Natural killer cell treated with Interleukin-12 subunit alpha and Interleukin-12 subunit beta and Interleukin-15 and Interleukin-18, amount 100 ng/mL, for 72 hours (primary cell): ENCODE results near the gene BLTP3B. TPM values are rescaled to one million over a fixed set of nuclear protein-coding genes. Genes with fewer than 3 reads are reported as not detected.

Source experiments
- ATAC-seq, 2 donors: fragments of 150-1000 bp; cut with Tn5 transposase in 1 of 2; sonication (Bioruptor Pico), chemical (Tn5 transposase) in 1 of 2; 2 replicates each; pipeline ENCODE4 v1.10.0; 2021
- DNase-seq: peaks from one replicate; pipeline ENCODE4 v3.0.0; 2022; ENCODE audit warnings: low spot score
- H3K27ac Mint-ChIP-seq, 2 donors: 1 replicate in 1 of 2; 2 replicates in 1 of 2; pipeline ENCODE4 v1.8.0; 2022; ENCODE audit warnings: mixed read lengths in 2 of 2, mild to moderate bottlenecking in 1 of 2, moderate library complexity in 1 of 2
- H3K27me3 Mint-ChIP-seq, 2 donors: 1 replicate in 1 of 2; 2 replicates in 1 of 2; pipeline ENCODE4 v1.8.0; 2022; ENCODE audit warnings: mixed read lengths in 2 of 2
- H3K36me3 Mint-ChIP-seq: one replicate; pipeline ENCODE4 v1.8.0; 2022; ENCODE audit warnings: mixed read lengths
- H3K4me1 Mint-ChIP-seq, 2 donors: 1 replicate in 1 of 2; 2 replicates in 1 of 2; pipeline ENCODE4 v1.8.0; 2022; ENCODE audit warnings: low read depth in 2 of 2, mixed read lengths in 2 of 2, mild to moderate bottlenecking in 1 of 2
- H3K4me3 Mint-ChIP-seq: one replicate; pipeline ENCODE4 v1.8.0; 2022; ENCODE audit warnings: mixed read lengths
- H3K9me3 Mint-ChIP-seq: 2 replicates; pipeline ENCODE4 v1.8.0; 2022; ENCODE audit warnings: mixed read lengths
- total RNA-seq, 2 donors: library from RNA; stranded (reverse); gene quantifications; one replicate each; pipeline ENCODE4 v1.2.3, GENCODE V29; 2022

Gene BLTP3B
- total RNA-seq, 2 donors from 2014 or later = 34.2 to 44.6 TPM

- Mint-ChIP-seq H3K4me3 (no peak overlapping the region), H3K4me1 (peaks cover 6 to 7% of the 10 kb centered on the region in 2 donors), H3K9me3 (no peaks in the 10 kb centered on the region), H3K27ac (no peak overlapping the region), H3K36me3 (no peaks in the 10 kb centered on the region), H3K27me3 (no peaks in the 10 kb centered on the region)
- peak; percentile 79 for DNase-seq
- ATAC-seq = peak; percentile 71 to 74
These were observed 12.0 kb upstream of the BLTP3B start for GRCh38 chr12:100154474-100155247.

GRCh38 chr12:100153131-100153530, 10.5 kb upstream of the BLTP3B start:
- no peaks in the 10 kb centered on the region for H3K36me3 Mint-ChIP-seq
- H3K27ac Mint-ChIP-seq = no peak overlapping the region
- no peak for DNase-seq
- ATAC-seq = no peak
- peaks cover 6 to 7% of the 10 kb centered on the region in 2 donors for H3K4me1 Mint-ChIP-seq
- no peaks in the 10 kb centered on the region for H3K9me3 Mint-ChIP-seq
- H3K4me3 Mint-ChIP-seq = no peak overlapping the region
- H3K27me3 Mint-ChIP-seq = no peaks in the 10 kb centered on the region

GRCh38 chr12:100151769-100152168, 9.1 kb upstream of the BLTP3B start:
- ATAC-seq = no peak
- Mint-ChIP-seq H3K4me3 (no peak overlapping the region), H3K36me3 (no peaks in the 10 kb centered on the region), H3K4me1 (peaks cover 6 to 7% of the 10 kb centered on the region in 2 donors), H3K27ac (no peak overlapping the region), H3K27me3 (no peaks in the 10 kb centered on the region), H3K9me3 (no peaks in the 10 kb centered on the region)
- no peak for DNase-seq

- no peak for DNase-seq
- Mint-ChIP-seq H3K4me1 (peaks cover 14% of the 10 kb centered on the region in 2 donors), H3K27ac (no peak overlapping the region), H3K27me3 (no peaks in the 10 kb centered on the region), H3K9me3 (no peaks in the 10 kb centered on the region), H3K4me3 (no peak overlapping the region), H3K36me3 (peaks cover 6% of the 10 kb centered on the region)
- ATAC-seq = no peak
These were observed 3.6 kb upstream of the BLTP3B start for GRCh38 chr12:100146252-100146651.

GRCh38 chr12:100145643-100146042, 3.0 kb upstream of the BLTP3B start:
- H3K36me3 Mint-ChIP-seq = peaks cover 6% of the 10 kb centered on the region
- H3K9me3 Mint-ChIP-seq = no peaks in the 10 kb centered on the region
- H3K4me3 Mint-ChIP-seq = no peak overlapping the region
- no peak overlapping the region for H3K27ac Mint-ChIP-seq
- DNase-seq (no peak), ATAC-seq (no peak)
- H3K27me3 Mint-ChIP-seq = no peaks in the 10 kb centered on the region
- H3K4me1 Mint-ChIP-seq = peaks cover 14 to 16% of the 10 kb centered on the region in 2 donors

- Mint-ChIP-seq H3K4me1 (peaks cover 34 to 44% of the 10 kb centered on the region in 2 donors), H3K27ac (peak overlapping the region; percentile 93 to 95), H3K4me3 (peak overlapping the region; percentile 96), H3K36me3 (peaks cover 6% of the 10 kb centered on the region), H3K9me3 (no peaks in the 10 kb centered on the region), H3K27me3 (no peaks in the 10 kb centered on the region)
- peak; percentile 77 for DNase-seq
- peak; percentile 69 to 76 for ATAC-seq
These were observed 450 bp downstream of the BLTP3B start for GRCh38 chr12:100141998-100142850.

- no peak for DNase-seq
- H3K4me3 Mint-ChIP-seq = peak overlapping the region; percentile 87
- peaks cover 37 to 48% of the 10 kb centered on the region in 2 donors for H3K4me1 Mint-ChIP-seq
- peak overlapping the region; percentile 93 to 95 for H3K27ac Mint-ChIP-seq
- H3K27me3 Mint-ChIP-seq = no peaks in the 10 kb centered on the region
- ATAC-seq = peak; percentile 66 to 70
- H3K9me3 Mint-ChIP-seq = no peaks in the 10 kb centered on the region
- H3K36me3 Mint-ChIP-seq = peaks cover 6% of the 10 kb centered on the region
These were observed 1.0 kb downstream of the BLTP3B start for GRCh38 chr12:100141666-100141997.

- DNase-seq (no peak), ATAC-seq (no peak)
- peaks cover 43 to 61% of the 10 kb centered on the region in 2 donors for H3K4me1 Mint-ChIP-seq
- H3K9me3 Mint-ChIP-seq = no peaks in the 10 kb centered on the region
- H3K27ac Mint-ChIP-seq = peak overlapping the region; percentile 17 to 70
- H3K27me3 Mint-ChIP-seq = no peaks in the 10 kb centered on the region
- peaks cover 6% of the 10 kb centered on the region for H3K36me3 Mint-ChIP-seq
- peak overlapping the region; percentile 69 for H3K4me3 Mint-ChIP-seq
These were observed 3.9 kb downstream of the BLTP3B start for GRCh38 chr12:100138803-100139098.

- DNase-seq = no peak
- H3K27ac Mint-ChIP-seq = peak overlapping the region in 1 of 2 donors; percentile 70
These were observed 4.4 kb downstream of the BLTP3B start for GRCh38 chr12:100138048-100138802.

GRCh38 chr12:100133200-100133599, 9.5 kb downstream of the BLTP3B start:
- no peak for ATAC-seq
- Mint-ChIP-seq H3K27me3 (no peaks in the 10 kb centered on the region), H3K9me3 (no peaks in the 10 kb centered on the region)

More at GRCh38 chr12:100138048-100138802, 4.4 kb downstream of the BLTP3B start:
- Mint-ChIP-seq H3K4me1 (peaks cover 40 to 61% of the 10 kb centered on the region in 2 donors), H3K9me3 (no peaks in the 10 kb centered on the region), H3K4me3 (peak overlapping the region; percentile 69), H3K36me3 (peaks cover 6% of the 10 kb centered on the region), H3K27me3 (no peaks in the 10 kb centered on the region)
- no peak for ATAC-seq

GRCh38 chr12:100128512-100128908, 14.2 kb downstream of the BLTP3B start:
- Mint-ChIP-seq H3K4me1 (peaks cover 25 to 27% of the 10 kb centered on the region in 2 donors), H3K27me3 (no peaks in the 10 kb centered on the region), H3K27ac (peak overlapping the region; percentile 83 to 97), H3K9me3 (no peaks in the 10 kb centered on the region), H3K4me3 (peak overlapping the region; percentile 82), H3K36me3 (no peaks in the 10 kb centered on the region)
- ATAC-seq = peak in 1 of 2 donors; percentile 76
- no peak for DNase-seq

More at GRCh38 chr12:100133200-100133599, 9.5 kb downstream of the BLTP3B start:
- H3K27ac Mint-ChIP-seq = no peak overlapping the region
- no peak overlapping the region for H3K4me3 Mint-ChIP-seq
- no peak for DNase-seq
- H3K36me3 Mint-ChIP-seq = no peaks in the 10 kb centered on the region
- H3K4me1 Mint-ChIP-seq = peaks cover 30 to 49% of the 10 kb centered on the region in 2 donors

- Mint-ChIP-seq H3K36me3 (no peaks in the 10 kb centered on the region), H3K9me3 (no peaks in the 10 kb centered on the region), H3K27me3 (no peaks in the 10 kb centered on the region), H3K4me3 (peak overlapping the region; percentile 82), H3K4me1 (peaks cover 23 to 29% of the 10 kb centered on the region in 2 donors), H3K27ac (peak overlapping the region; percentile 83 to 97)
- peak; percentile 77 to 84 for ATAC-seq
- no peak for DNase-seq
These were observed 14.7 kb downstream of the BLTP3B start for GRCh38 chr12:100127766-100128511.
